ENCODE results near the gene GABRA4. TPM values are rescaled to one million over a fixed set of nuclear protein-coding genes. Genes with fewer than 3 reads are reported as not detected.

Gene GABRA4
- total RNA-seq, 1 experiment from 2014 or later = not detected

GRCh38 chr4:46889410-46889809 lies 104.0 kb downstream of the GABRA4 start:
- CTCF ChIA-PET = interaction anchor here (1.0 kb wide), 1 partner anchor 233 kb away, joined by 3 read pairs; no protein-coding TSS in a partner anchor

GRCh38 chr4:46886711-46887110 lies 106.7 kb downstream of the GABRA4 start:
- POLR2A ChIA-PET = interaction anchor here (0.7 kb wide), 1 partner anchor 10 kb away, joined by 3 read pairs; no protein-coding TSS in a partner anchor
- Mint-ChIP-seq H3K36me3 (ENCODE audit: insufficient read depth, unreplicated experiment) (no peaks in the 10 kb centered on the region), H3K27me3 (ENCODE audit: insufficient read depth, unreplicated experiment) (peaks cover 29% of the 10 kb centered on the region), H3K27ac (ENCODE audit: low read depth, unreplicated experiment) (no peak overlapping the region), H3K4me3 (ENCODE audit: unreplicated experiment) (no peak overlapping the region), H3K4me1 (ENCODE audit: insufficient read depth, unreplicated experiment) (no peaks in the 10 kb centered on the region), H3K9me3 (ENCODE audit: unreplicated experiment) (no peaks in the 10 kb centered on the region)
- TF ChIP-seq CTCF (IDR thresholded peaks at IDR 0.05; ENCODE audit: unreplicated experiment) = peak; percentile 28
- intact Hi-C loops (cut with micrococcal nuclease) = loop anchor here (1.0 to 2.0 kb wide), 2 partner anchors 42 to 558 kb away; no protein-coding TSS in a partner anchor
- peak; percentile 29 for DNase-seq (ENCODE audit: unreplicated experiment)
- no TSS peak for BruUV-seq (replicated peaks)
- CTCF ChIA-PET = interaction anchor here (0.7 to 1.8 kb wide), 5 partner anchors 13 to 226 kb away, joined by 3 to 6 read pairs (median 4); no protein-coding TSS in a partner anchor

More at GRCh38 chr4:46889410-46889809, 104.0 kb downstream of the GABRA4 start:
- H3K9me3 Mint-ChIP-seq (ENCODE audit: unreplicated experiment) = no peaks in the 10 kb centered on the region
- no TSS peak for BruUV-seq (replicated peaks)
- no peak overlapping the region for H3K27ac Mint-ChIP-seq (ENCODE audit: low read depth, unreplicated experiment)
- POLR2A ChIA-PET = no interaction called here
- TF ChIP-seq CTCF (IDR thresholded peaks at IDR 0.05; ENCODE audit: unreplicated experiment) = no peak
- peaks cover 29% of the 10 kb centered on the region for H3K27me3 Mint-ChIP-seq (ENCODE audit: insufficient read depth, unreplicated experiment)
- H3K4me1 Mint-ChIP-seq (ENCODE audit: insufficient read depth, unreplicated experiment) = no peaks in the 10 kb centered on the region
- intact Hi-C loops (cut with micrococcal nuclease) = no loop called here
- H3K4me3 Mint-ChIP-seq (ENCODE audit: unreplicated experiment) = no peak overlapping the region
- no peaks in the 10 kb centered on the region for H3K36me3 Mint-ChIP-seq (ENCODE audit: insufficient read depth, unreplicated experiment)
- no peak for DNase-seq (ENCODE audit: unreplicated experiment)

GRCh38 chr4:46878641-46879040 lies 114.7 kb downstream of the GABRA4 start:
- Mint-ChIP-seq H3K4me1 (ENCODE audit: insufficient read depth, unreplicated experiment) (no peaks in the 10 kb centered on the region), H3K36me3 (ENCODE audit: insufficient read depth, unreplicated experiment) (peaks cover 5% of the 10 kb centered on the region), H3K4me3 (ENCODE audit: unreplicated experiment) (no peak overlapping the region), H3K27ac (ENCODE audit: low read depth, unreplicated experiment) (no peak overlapping the region), H3K9me3 (ENCODE audit: unreplicated experiment) (peaks cover 6% of the 10 kb centered on the region), H3K27me3 (ENCODE audit: insufficient read depth, unreplicated experiment) (no peaks in the 10 kb centered on the region)
- TF ChIP-seq CTCF (IDR thresholded peaks at IDR 0.05; ENCODE audit: unreplicated experiment) = no peak
- POLR2A ChIA-PET = no interaction called here
- no TSS peak for BruUV-seq (replicated peaks)
- CTCF ChIA-PET = no interaction called here
- intact Hi-C loops (cut with micrococcal nuclease) = no loop called here
- peak; percentile 9 for DNase-seq (ENCODE audit: unreplicated experiment)

GRCh38 chr4:46874811-46875210 lies 118.6 kb downstream of the GABRA4 start:
- no TSS peak for BruUV-seq (replicated peaks)
- no peak overlapping the region for H3K4me3 Mint-ChIP-seq (ENCODE audit: unreplicated experiment)

More at GRCh38 chr4:46874811-46875210, 118.6 kb downstream of the GABRA4 start:
- Mint-ChIP-seq H3K9me3 (ENCODE audit: unreplicated experiment) (peaks cover 6% of the 10 kb centered on the region), H3K27ac (ENCODE audit: low read depth, unreplicated experiment) (no peak overlapping the region), H3K4me1 (ENCODE audit: insufficient read depth, unreplicated experiment) (no peaks in the 10 kb centered on the region), H3K27me3 (ENCODE audit: insufficient read depth, unreplicated experiment) (no peaks in the 10 kb centered on the region), H3K36me3 (ENCODE audit: insufficient read depth, unreplicated experiment) (peaks cover 5% of the 10 kb centered on the region)
- ChIA-PET POLR2A (no interaction called here), CTCF (no interaction called here)
- no peak for DNase-seq (ENCODE audit: unreplicated experiment)
- intact Hi-C loops (cut with micrococcal nuclease) = no loop called here
- no peak for TF ChIP-seq CTCF (IDR thresholded peaks at IDR 0.05; ENCODE audit: unreplicated experiment)

All from MCF 10A (cell line).